Thyroid gland (tissue), 4 donors: ENCODE results near the gene TRIM47. TPM values are rescaled to one million over a fixed set of nuclear protein-coding genes. Genes with fewer than 3 reads are reported as not detected.

ENCODE experiments used
- DNase-seq, 2 donors: peaks; one replicate each; pipeline ENCODE4 v3.0.0-alpha.2; 2019
- H3K27ac ChIP-seq, 3 donors: fragments of 200-600 bp; sonication (generic); 1 replicate in 2 of 3; 2 replicates in 1 of 3; pipeline ENCODE4 v1.5.1; 2016 to 2019; ENCODE audit warnings: mild to moderate bottlenecking in 1 of 3, moderate library complexity in 1 of 3
- H3K27me3 ChIP-seq: fragments of 200-600 bp; sonication (generic); one replicate; pipeline ENCODE4 v1.5.1; 2019
- H3K36me3 ChIP-seq, 2 donors: fragments of 200-600 bp; sonication (generic); one replicate each; pipeline ENCODE4 v1.5.1; 2016 to 2019
- H3K4me1 ChIP-seq, 2 donors: fragments of 200-600 bp; sonication (generic); one replicate each; pipeline ENCODE4 v1.5.1; 2017 to 2019
- H3K4me3 ChIP-seq, 3 donors: fragments of 200-600 bp; sonication (generic); replicated peaks in 1 of 3; 1 replicate in 2 of 3; 2 replicates in 1 of 3; pipeline ENCODE4 v1.5.1; 2016; ENCODE audit warnings: mild to moderate bottlenecking in 1 of 3
- H3K9me3 ChIP-seq: fragments of 200-600 bp; sonication (generic); one replicate; pipeline ENCODE4 v1.5.1; 2017
- POLR2A ChIP-seq, 2 donors: fragments of 450-650 bp; IDR thresholded peaks; one replicate each; pipeline ENCODE4 v1.6.1; 2017; ENCODE audit warnings: antibody characterized with exemption in 2 of 2, mild to moderate bottlenecking in 2 of 2, moderate library complexity in 1 of 2
- WGBS, 2 donors: methylation state at CpG; one replicate each; pipeline ENCODE4 v1.1.5; 2017; 5-methylcytosine and 5-hydroxymethylcytosine counted together
- intact Hi-C: fragments of 100-400 bp; cut with DNase I; formaldehyde crosslinking; loops from one replicate; pipeline ENCODE4 v1.15.1; 2023
- total RNA-seq, 4 donors: library from RNA; depleted of rRNA; stranded (reverse); fragments of >200 nt; gene quantifications; one replicate each; pipeline ENCODE4 v1.2.3, GENCODE V29; 2016
- TF ChIP-seq, protein P1 (sequence below), 6 experiments: fragments of 200-600 bp in 3 of 6; fragments of 450-650 bp in 3 of 6; sonication (generic) in 3 of 6; IDR thresholded peaks; one replicate each; pipeline ENCODE4 v1.5.1; 2016 to 2019; ENCODE audit warnings: antibody characterized with exemption in 6 of 6, mild to moderate bottlenecking in 2 of 6, inconsistent platforms in 1 of 6, moderate library complexity in 1 of 6

TRIM47 gene
- total RNA-seq, 4 donors from 2014 or later, result 14.7 to 27.8 (median 19.7) TPM

DNA sequence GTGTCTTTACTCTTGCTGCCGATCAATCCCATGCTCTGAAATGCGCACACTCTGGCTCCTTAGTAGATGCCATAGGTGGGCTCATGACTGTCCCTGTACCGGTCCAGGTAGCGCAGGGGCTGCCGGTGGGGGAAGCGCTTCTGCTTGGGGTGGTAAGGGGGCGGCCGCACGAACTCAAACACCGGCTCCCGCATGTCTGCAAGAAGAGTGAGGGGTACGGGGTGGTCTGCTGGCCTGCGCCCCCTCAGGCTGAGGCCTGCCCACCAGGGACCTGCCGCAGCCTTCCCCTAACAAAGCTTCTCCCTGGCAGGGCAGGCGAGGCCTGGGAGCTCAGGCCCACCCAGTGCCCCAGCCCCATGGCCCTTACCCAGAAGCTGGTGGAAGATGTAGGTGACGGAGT, 20.4 kb upstream of the TRIM47 start:
- Histone ChIP-seq H3K4me1 (peaks cover 12 to 26% of the 10 kb centered on the region in 2 donors), H3K4me3 (no peak overlapping the region), H3K27ac (no peak overlapping the region), H3K27me3 (no peaks in the 10 kb centered on the region), H3K36me3 (peaks cover 29 to 35% of the 10 kb centered on the region in 2 donors), H3K9me3 (no peaks in the 10 kb centered on the region)
- intact Hi-C loops, result no loop called here
- 99 to 100% methylated on average over 9 to 10 of the region's 16 CpGs for WGBS, 2 donors
- no peak for DNase-seq
- TF ChIP-seq, protein P1, sequence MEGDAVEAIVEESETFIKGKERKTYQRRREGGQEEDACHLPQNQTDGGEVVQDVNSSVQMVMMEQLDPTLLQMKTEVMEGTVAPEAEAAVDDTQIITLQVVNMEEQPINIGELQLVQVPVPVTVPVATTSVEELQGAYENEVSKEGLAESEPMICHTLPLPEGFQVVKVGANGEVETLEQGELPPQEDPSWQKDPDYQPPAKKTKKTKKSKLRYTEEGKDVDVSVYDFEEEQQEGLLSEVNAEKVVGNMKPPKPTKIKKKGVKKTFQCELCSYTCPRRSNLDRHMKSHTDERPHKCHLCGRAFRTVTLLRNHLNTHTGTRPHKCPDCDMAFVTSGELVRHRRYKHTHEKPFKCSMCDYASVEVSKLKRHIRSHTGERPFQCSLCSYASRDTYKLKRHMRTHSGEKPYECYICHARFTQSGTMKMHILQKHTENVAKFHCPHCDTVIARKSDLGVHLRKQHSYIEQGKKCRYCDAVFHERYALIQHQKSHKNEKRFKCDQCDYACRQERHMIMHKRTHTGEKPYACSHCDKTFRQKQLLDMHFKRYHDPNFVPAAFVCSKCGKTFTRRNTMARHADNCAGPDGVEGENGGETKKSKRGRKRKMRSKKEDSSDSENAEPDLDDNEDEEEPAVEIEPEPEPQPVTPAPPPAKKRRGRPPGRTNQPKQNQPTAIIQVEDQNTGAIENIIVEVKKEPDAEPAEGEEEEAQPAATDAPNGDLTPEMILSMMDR (IDR thresholded peaks at IDR 0.05), result no peak
- no peak for TF ChIP-seq POLR2A (IDR thresholded peaks at IDR 0.05)

DNA sequence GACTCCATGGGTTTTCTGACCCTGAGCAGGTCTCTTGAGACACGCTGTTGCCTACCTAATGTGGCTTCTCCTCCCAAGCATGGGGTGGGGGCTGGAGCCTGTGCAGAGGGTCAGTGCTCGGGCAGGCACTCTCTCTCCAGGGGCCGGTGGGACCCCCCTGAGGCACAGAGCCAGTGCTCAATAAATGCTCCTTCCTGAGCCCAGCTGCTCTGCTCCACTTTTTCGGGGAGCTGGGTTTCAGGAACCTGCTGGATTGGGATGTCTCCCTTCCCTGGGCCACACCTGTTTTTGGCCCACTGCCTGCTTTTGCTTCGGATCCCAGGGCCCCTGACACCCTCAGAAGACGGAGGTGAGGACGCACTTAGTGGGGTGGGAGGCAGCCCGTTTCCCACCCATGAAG, 19.7 kb upstream of the TRIM47 start:
- intact Hi-C loops, result no loop called here
- 91% methylated on average over 5 to 7 of the region's 8 CpGs for WGBS, 2 donors
- TF ChIP-seq, protein P1 (IDR thresholded peaks at IDR 0.05), result no peak
- TF ChIP-seq POLR2A (IDR thresholded peaks at IDR 0.05), result no peak
- peaks cover 29 to 35% of the 10 kb centered on the region in 2 donors for H3K36me3 ChIP-seq
- no peaks in the 10 kb centered on the region for H3K9me3 ChIP-seq
- H3K27ac ChIP-seq, result no peak overlapping the region
- H3K4me1 ChIP-seq, result peaks cover 7 to 23% of the 10 kb centered on the region in 2 donors
- no peak overlapping the region for H3K4me3 ChIP-seq
- H3K27me3 ChIP-seq, result no peaks in the 10 kb centered on the region
- DNase-seq, result no peak

GRCh38 chr17:75897160-75898019, 19.0 kb upstream of the TRIM47 start:
- DNase-seq, result peak in 1 of 2 donors; percentile 34
- Histone ChIP-seq H3K27ac (peak overlapping the region; percentile 84 to 92 (median 84)), H3K27me3 (no peaks in the 10 kb centered on the region), H3K9me3 (no peaks in the 10 kb centered on the region), H3K36me3 (peaks cover 29 to 35% of the 10 kb centered on the region in 2 donors), H3K4me3 (peak overlapping the region in 1 of 3 donors; percentile 56), H3K4me1 (peaks cover 7 to 23% of the 10 kb centered on the region in 2 donors)
- TF ChIP-seq, protein P1 (IDR thresholded peaks at IDR 0.05), result no peak
- no peak for TF ChIP-seq POLR2A (IDR thresholded peaks at IDR 0.05)
- 66 to 76% methylated on average over 22 to 24 of the region's 37 CpGs for WGBS, 2 donors
- intact Hi-C loops, result no loop called here

DNA sequence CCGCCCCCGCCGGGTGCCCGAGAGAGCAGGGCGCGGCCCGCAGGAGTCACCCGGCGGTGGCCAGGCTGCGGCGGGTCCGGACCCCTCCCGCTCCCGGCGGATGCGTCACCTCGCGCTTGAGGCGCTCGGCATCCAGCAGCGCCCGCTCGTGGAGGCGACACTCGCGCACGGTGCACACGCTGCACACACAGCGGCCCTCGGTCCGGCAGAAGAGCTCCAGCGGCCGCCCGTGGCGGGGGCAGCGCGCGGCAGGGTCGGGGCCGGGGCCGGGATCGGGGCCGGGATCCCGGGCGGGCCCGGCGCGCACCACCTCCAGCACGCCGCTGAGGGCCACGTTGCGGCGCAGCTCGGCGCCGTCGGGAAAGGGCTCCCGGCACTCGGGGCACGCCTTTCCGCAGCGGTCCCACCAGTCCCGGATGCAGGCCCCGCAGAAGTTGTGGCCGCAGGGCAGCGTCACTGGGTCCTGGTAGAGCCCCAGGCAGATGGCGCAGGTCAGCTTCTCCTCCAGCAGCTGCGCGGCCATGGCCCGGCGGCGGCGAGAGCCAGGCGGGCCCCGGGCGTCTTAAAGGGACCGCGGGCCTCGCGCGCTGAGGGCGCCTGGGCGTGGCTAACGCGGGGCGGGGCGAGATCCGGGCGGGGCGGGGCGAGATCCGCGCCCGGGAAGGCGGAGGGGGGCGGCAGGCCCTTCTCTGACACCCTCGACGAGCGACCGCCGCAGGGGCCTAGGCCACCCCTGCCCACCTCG, 18.2 kb upstream of the TRIM47 start, which contains the start of gene TRIM65:
Gene TRIM65, minus strand, starts transcription at position 537 of the 745 bp plus-strand sequence. Its CDS starts 14 bp downstream, at position 523.
- H3K27me3 ChIP-seq, result no peaks in the 10 kb centered on the region
- H3K9me3 ChIP-seq, result no peaks in the 10 kb centered on the region
- H3K36me3 ChIP-seq, result peaks cover 28 to 38% of the 10 kb centered on the region in 2 donors
- intact Hi-C loops, result no loop called here
- peaks cover 7 to 23% of the 10 kb centered on the region in 2 donors for H3K4me1 ChIP-seq
- peak within 1 kb of the TSS; percentile 84 to 92 (median 84) for H3K27ac ChIP-seq
- peak; percentile 29 to 87 for TF ChIP-seq POLR2A (IDR thresholded peaks at IDR 0.05)
- TF ChIP-seq, protein P1 (IDR thresholded peaks at IDR 0.05), result peak in 3 of 6 experiments; percentile 23 to 53 (median 34)
- peak within 1 kb of the TSS; percentile 22 to 56 (median 49) for H3K4me3 ChIP-seq
- 0% methylated on average over 47 of the region's 102 CpGs; no CpG with 5 or more reads in 1 of the 2 donors for WGBS, 2 donors
- DNase-seq, result peak; percentile 86 to 87
